ENCODE data around the gene IL27RA. TPM values are rescaled to one million over a fixed set of nuclear protein-coding genes. Genes with fewer than 3 reads are reported as not detected.

The IL27RA gene
- total and polyA plus RNA-seq, 2 of the 4 experiments (the other 2 are of a cell fraction) = 2.9 to 5.1 TPM

- no peak for TF ChIP-seq RFX5 (IDR thresholded peaks at IDR 0.05; ENCODE audit: low read depth, low read length)
- TF ChIP-seq RAD21 (IDR thresholded peaks at IDR 0.05; ENCODE audit: low read length) = no peak
Measured at GRCh38 chr19:13995878-13996765, 35.4 kb upstream of the IL27RA start (continued).

- no peak overlapping the region for H3K9ac ChIP-seq (ENCODE audit: low read depth, low read length)
- H3K4ac ChIP-seq (ENCODE audit: low read depth, low read length) = no peak overlapping the region
- H3K9me3 ChIP-seq (ENCODE audit: control insufficient read depth, insufficient read depth, low read length) = peaks cover 10% of the 10 kb centered on the region
- ChIA-PET CTCF (no interaction called here), POLR2A (ENCODE audit: unreplicated experiment) (no interaction called here)
- H2BK120ac ChIP-seq (ENCODE audit: low read depth, low read length) = no peak overlapping the region
- in situ Hi-C loops (cut with MboI; ENCODE audit: low sequenced_read_pairs) = no loop called here
- no peak overlapping the region for H3K56ac ChIP-seq (ENCODE audit: extremely low read depth, insufficient read depth, low read length)
- H3K14ac ChIP-seq (replicated peaks; ENCODE audit: low read depth, low read length) = no peak overlapping the region
- H4K5ac ChIP-seq (ENCODE audit: low read depth, low read length) = no peak overlapping the region
- peaks cover 5% of the 10 kb centered on the region; the same call in 1 of the 2 replicates for H4K20me1 ChIP-seq (ENCODE audit: insufficient read depth, low read length)
- no peak overlapping the region for H4K91ac ChIP-seq (ENCODE audit: insufficient read depth, low read depth, low read length)
- no peak overlapping the region for H3K4me2 ChIP-seq (ENCODE audit: low read depth, low read length)
- H2BK15ac ChIP-seq (ENCODE audit: low read depth, low read length) = no peak overlapping the region
- H3K9me1 ChIP-seq (ENCODE audit: insufficient read depth, low read length) = peaks cover 5% of the 10 kb centered on the region; the same call in 1 of the 2 replicates
- no peak overlapping the region for H2BK20ac ChIP-seq (ENCODE audit: low read depth, low read length)
- H3K36me3 ChIP-seq (ENCODE audit: control insufficient read depth, insufficient read depth, low read length) = peaks cover 13% of the 10 kb centered on the region
- no peak overlapping the region for H2AFZ ChIP-seq (replicated peaks; ENCODE audit: low read length, poor library complexity)
- H2AK5ac ChIP-seq (ENCODE audit: low read depth, low read length) = no peak overlapping the region
- no peak overlapping the region for H3K27ac ChIP-seq (ENCODE audit: insufficient read depth, low read length)
- DNase-seq (no peak), ATAC-seq (ENCODE audit: low read depth) (no peak)
- WGBS, 2 experiments (ENCODE audit: extremely low coverage in 2 of 2, insufficient read length in 1 of 2) = 91% methylated on average over 17 of the region's 22 CpGs; no CpG with 5 or more reads in 1 of the 2 experiments
- no peak overlapping the region for H2BK5ac ChIP-seq (ENCODE audit: low read depth, low read length, poor library complexity, severe bottlenecking)
- H3K23ac ChIP-seq (ENCODE audit: low read depth, low read length) = no peak overlapping the region
- dilution Hi-C loops (cut with HindIII; ENCODE audit: low sequenced_read_pairs, unreplicated experiment) = no loop called here
- no peaks in the 10 kb centered on the region for H3K4me1 ChIP-seq (ENCODE audit: control insufficient read depth, insufficient read depth, low read length)
- TF ChIP-seq RCOR1 (IDR thresholded peaks at IDR 0.05; ENCODE audit: insufficient replicate concordance, low read length) (no peak), MXI1 (IDR thresholded peaks at IDR 0.05; ENCODE audit: borderline replicate concordance, low read depth, low read length) (no peak), BHLHE40 (IDR thresholded peaks at IDR 0.05; ENCODE audit: low read depth, low read length) (no peak), RFX5 (IDR thresholded peaks at IDR 0.05; ENCODE audit: low read depth, low read length) (no peak), CEBPB (IDR thresholded peaks at IDR 0.05; ENCODE audit: low read depth, low read length) (no peak), CTCF (conservative IDR thresholded peaks at IDR 0.05; ENCODE audit: low read depth, low read length) (no peak), CHD1 (IDR thresholded peaks at IDR 0.05; ENCODE audit: low read depth, low read length) (no peak)
- BruUV-seq (replicated peaks) = no TSS peak
- intact Hi-C loops (cut with micrococcal nuclease) = no loop called here
- H3K27me3 ChIP-seq (ENCODE audit: control insufficient read depth, insufficient read depth, low read length) = no peaks in the 10 kb centered on the region
- no peak overlapping the region for H3K18ac ChIP-seq (ENCODE audit: low read depth, low read length)
- H3K4me3 ChIP-seq (ENCODE audit: insufficient read depth, low read depth, low read length) = no peak overlapping the region
- peaks cover 19 to 51% of the 10 kb centered on the region in 2 experiments for H3K79me1 ChIP-seq (ENCODE audit: low read depth in 1 of 2, low read length in 2 of 2)
- no peak overlapping the region for H4K8ac ChIP-seq (ENCODE audit: low read depth in 2 of 2, low read length in 2 of 2)
- H2AK9ac ChIP-seq (replicated peaks; ENCODE audit: low read depth, low read length, poor library complexity) = no peak overlapping the region
Measured at GRCh38 chr19:13996928-13997630, 34.5 kb upstream of the IL27RA start.

Data from IMR-90 (cell line).